GM21390 (cell line): ENCODE results near the gene POLR1D.
A peak's percentile ranks its signal among the peaks of the same experiment; 100 is the strongest.
"Not testable (repeated sequence)": the region's sequence is repeated elsewhere in the genome, so short reads cannot be mapped to it uniquely, and the experiment has no call there.

Source experiments
- ATAC-seq: cut with Tn5 transposase; IDR thresholded peaks from one replicate; pipeline ENCODE4 v1.9.1; 2021; ENCODE audit not compliant: unreplicated experiment

The POLR1D gene

GRCh38 chr13:27613628-27614027 lies 8.1 kb upstream of the POLR1D start:
- no peak for ATAC-seq

DNA sequence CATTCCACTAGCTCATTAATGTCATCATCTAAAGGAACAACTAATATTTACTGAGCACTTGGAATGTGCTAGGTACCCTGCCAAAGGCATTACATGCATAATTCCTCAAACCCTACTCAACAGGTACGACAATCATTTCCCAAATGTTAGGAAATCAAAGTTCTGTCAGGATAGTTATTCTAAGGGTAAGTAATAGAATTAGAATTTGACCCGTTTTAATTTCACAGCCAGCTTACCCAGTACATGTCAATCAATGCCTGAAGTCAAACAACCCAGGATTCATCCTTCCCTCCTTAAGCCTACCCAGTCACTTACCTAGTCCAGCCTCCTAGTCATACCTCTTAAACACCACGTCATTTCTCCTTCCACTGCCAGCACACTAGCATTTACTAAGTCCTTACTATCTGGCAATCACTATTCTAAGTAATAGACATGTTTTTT lies 3.8 kb upstream of the POLR1D start:
- no peak for ATAC-seq

GRCh38 chr13:27619093-27619727 lies 2.5 kb upstream of the POLR1D start:
- no peak for ATAC-seq

DNA sequence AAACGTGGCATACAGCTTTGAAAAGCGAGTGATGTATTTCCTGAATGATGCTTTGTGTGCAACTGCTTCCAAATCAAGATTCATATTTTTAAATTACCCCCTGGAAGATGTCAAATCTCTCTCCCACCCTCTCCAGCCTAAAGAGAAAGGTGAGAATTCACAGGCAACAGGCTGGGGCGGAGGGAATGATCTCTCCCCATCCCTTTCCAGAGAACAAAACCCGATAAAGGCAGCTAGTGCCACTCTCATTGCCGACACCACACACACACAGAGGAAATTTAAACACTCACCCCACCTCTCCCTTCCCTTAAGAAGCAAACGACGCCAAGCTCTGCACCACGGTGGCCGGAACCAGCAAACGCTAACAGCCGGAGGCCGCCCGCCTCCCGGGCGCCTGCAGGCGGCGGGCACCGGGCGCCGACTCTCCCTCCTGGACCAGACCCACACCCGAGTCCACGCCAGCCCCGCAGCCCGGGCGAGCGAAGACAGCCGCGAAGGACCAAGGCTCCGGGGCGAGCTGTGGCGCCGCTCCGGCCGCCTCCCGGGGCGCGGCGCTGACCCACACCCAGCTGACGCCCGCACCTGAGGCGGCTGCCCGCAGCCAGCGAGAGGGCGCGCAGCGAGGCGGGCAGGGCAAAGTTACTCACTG lies 1.8 kb upstream of the POLR1D start:
- peak; percentile 31 for ATAC-seq

DNA sequence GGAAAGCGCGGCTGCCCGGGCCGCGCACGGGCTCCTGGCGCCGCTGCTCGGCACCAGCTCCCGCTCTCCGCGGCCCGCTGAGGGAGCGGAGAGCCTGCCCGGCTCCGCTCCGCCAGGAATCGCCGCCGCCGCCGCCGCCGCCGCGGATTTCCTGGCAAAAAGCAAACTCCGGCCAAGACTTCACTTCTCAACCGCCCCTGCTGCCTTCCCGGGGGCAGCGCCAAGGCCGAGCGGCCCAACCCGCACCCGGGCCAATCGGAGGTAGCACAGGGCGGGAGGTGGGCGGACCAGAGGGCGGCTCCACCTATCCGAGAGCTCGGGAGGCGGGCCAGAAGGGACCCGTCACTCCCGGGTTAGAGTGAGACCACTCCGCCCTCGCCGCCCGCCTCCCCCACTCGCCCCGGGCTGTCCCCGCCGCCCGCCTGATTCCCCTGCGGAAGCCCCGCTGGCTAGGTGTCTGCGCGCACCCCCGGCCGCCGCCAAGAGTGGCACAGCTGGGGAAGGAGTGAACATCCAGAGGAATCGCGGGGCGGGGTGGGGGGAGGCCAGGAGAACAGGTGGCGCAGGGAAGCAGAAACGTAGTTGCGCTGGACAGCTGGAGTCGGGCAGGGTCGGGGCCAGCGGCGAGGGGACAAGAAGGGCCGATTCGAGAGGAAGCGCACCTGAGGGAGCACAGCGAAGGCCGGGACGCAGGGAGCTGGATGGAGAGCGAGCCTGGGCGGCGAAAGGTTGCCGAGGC lies 1.1 kb upstream of the POLR1D start, which contains the start of gene LNX2:
Gene LNX2 (minus strand): TSS at position 153 of the 739 bp plus-strand sequence. CDS start 38,826 bp downstream, outside the sequence.
- peak; percentile 83 for ATAC-seq

DNA sequence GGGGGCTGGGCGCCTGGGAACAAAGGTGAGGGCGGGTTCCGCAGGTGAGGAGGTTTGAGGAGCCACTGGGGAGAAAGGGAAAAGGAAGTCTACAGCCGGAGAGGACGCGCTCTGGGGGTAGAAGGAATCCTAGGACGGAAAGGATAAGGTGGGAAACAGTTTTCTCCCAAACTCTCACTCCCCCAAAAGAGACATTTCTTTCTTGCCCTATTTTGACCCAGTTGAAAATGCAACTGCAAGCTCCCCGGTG lies 651 bp upstream of the POLR1D start:
- ATAC-seq: no peak

- ATAC-seq: no peak
Observed at GRCh38 chr13:27622102-27622820, 569 bp downstream of the POLR1D start.

DNA sequence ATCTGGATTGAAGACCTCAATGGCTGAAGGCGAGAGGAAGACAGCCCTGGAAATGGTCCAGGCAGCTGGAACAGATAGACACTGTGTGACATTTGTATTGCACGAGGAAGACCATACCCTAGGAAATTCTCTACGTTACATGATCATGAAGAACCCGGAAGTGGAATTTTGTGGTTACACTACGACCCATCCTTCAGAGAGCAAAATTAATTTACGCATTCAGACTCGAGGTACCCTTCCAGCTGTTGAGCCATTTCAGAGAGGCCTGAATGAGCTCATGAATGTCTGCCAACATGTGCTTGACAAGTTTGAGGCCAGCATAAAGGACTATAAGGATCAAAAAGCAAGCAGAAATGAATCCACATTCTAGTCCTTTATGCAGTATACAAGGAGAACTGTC lies 1.2 kb downstream of the POLR1D start:
- no peak for ATAC-seq

GRCh38 chr13:27624071-27624470 lies 2.4 kb downstream of the POLR1D start:
- ATAC-seq: no peak

GRCh38 chr13:27625839-27626238 lies 4.1 kb downstream of the POLR1D start:
- no peak for ATAC-seq

GRCh38 chr13:27627380-27627779 lies 5.7 kb downstream of the POLR1D start:
- ATAC-seq: no peak

DNA sequence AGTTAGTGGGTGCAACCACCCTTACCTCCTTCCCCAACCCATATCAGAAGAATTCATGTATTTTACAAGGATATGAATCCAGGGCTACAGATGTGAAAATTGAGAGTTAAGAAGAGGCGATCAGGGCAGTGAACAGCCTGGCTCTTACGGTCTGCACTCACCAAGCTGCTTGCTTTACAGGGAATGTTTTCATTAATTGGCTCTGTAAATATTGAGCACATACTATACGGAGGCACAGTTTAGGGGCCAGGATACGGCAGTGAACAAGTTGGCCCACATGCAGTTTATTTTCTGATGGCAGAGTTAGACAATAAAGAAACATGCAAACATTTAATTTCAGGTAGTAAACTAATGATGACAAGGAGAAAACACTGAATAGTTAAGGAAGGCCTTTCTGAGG lies 6.4 kb downstream of the POLR1D start:
- no peak for ATAC-seq

GRCh38 chr13:27628766-27629165 lies 7.1 kb downstream of the POLR1D start:
- ATAC-seq: not testable (repeated sequence)

DNA sequence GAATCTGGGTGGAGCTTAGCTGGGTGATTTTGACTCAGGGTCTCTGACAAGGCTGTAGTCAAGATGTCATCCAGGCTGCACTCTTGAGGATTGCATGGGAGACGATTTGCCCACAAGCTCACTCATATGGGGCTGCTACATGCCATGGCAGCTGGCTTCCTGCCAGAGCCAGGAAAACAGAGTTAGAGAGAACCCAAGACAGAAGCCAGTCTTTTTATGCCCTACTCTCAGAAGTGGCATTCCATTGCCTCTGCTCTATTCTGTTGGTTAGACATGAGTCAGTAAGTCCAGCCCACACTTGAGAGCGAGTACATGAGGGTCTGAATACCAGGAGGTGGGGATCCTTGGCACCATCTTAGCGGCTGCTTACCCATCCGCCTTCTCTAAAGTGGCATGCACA lies 9.5 kb downstream of the POLR1D start:
- no peak for ATAC-seq

DNA sequence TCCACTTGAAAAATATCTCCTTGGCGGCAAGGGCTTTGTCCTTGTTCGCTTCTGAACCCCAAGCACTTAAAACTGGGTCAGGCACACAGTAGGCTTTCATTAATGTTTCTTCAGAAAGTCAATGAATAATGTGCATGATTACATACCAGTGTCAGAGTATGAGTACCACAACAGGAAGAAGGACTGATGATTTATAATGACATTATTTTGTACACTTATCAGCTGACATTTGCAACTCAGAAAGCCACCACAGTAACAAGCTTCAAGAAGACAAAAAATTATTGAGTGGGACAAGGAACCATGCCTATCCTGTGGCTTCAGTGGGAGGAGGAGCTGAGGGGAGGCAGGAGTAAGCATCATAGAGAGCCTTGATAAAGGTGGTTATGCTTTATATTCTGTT lies 10.0 kb downstream of the POLR1D start:
- no peak for ATAC-seq

DNA sequence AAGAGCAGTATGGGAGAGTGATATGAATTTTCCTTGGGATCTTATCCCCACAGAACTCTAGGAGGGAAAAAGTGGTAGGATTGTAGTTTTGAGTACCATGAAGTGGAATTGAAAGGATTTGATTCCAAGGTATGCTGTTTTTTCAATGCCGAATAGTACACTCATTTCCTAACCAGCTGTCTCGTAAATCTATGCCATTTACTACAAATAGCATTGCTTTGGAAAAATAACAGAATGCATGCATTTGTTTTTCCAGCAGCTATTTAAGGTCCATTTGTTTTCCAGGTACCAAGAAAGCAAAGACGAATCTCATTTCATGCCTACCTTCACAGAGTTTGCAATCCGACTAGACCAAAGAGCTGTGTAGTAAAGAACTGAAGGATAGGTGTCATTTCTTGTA lies 10.5 kb downstream of the POLR1D start:
- no peak for ATAC-seq

- ATAC-seq: no peak
Observed at GRCh38 chr13:27632648-27633047, 11.0 kb downstream of the POLR1D start.

DNA sequence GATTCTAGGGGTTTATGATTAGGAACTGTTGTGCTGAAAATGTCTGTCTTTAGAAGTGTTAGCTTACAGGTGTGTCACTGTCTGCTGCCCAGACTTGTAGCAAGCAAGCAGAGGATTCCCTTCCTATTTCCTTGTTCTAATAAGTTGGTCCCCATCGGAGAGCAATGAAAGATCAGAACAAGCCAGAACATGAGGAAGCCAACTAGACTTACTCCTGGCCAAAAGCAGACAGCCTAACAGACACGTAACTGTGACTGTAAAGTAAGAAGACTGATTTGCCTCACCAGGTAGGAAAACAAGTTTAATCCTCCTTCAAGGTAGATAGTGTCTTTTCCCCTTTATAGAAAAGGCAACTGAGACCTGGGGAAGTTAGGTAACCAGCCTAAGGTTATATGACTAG lies 12.5 kb downstream of the POLR1D start:
- no peak for ATAC-seq

- no peak for ATAC-seq
Observed at GRCh38 chr13:27634791-27635190, 13.1 kb downstream of the POLR1D start.

GRCh38 chr13:27635266-27635665 lies 13.6 kb downstream of the POLR1D start:
- ATAC-seq: no peak

DNA sequence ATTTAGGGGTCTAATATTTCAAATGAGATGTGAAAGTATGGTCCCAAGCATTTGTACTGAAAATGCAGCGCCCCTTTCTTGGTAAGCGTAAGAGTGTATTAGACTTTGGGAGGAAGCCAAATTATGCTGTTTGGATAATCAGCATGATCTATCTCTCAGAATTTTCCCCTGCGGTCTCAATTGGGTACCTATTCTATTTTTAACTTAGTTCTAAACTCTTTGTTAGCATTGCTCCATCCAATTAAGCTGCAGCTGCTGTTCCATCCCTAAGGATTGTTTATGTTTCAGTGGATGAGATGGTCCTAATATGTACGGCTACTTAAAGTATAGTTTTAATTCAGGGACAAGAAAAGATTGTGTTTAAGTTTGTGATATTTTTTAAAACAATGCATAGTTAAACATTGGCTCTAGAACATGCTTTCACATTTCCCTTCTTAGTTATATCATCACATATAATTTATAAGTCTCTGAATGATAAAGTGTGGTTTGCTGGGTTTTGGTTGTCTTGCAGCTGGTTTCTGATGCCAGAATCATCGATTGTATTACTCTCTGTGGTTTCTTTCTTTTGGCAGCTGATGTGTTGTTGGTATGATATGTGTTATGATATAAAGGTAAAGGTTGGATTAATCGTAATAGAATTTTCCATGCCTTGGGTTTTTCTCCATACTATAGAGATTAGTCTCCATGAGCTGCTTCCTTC lies 15.0 kb downstream of the POLR1D start:
- ATAC-seq: no peak
